A673 (cell line): ENCODE measurements around the gene TEX13B. TPM values are rescaled to one million over a fixed set of nuclear protein-coding genes. Genes with fewer than 3 reads are reported as not detected.

ENCODE experiments used
- BruUV-seq: library from RNA; stranded (reverse); fragments of 400-500 nt; replicated peaks from 2 replicates; lab custom pipeline; 2021; lab: Mats Ljungman, UMichigan
- CTCF ChIA-PET: fragments of 300-600 bp; sonication (Branson Sonifier 250); formaldehyde crosslinking; loops from one replicate; lab custom pipeline; 2022; ENCODE audit warnings: antibody characterized with exemption; lab: Charles Lee
- POLR2A ChIA-PET: fragments of 300-600 bp; sonication (Branson Sonifier 250); formaldehyde crosslinking; loops from one replicate; lab custom pipeline; 2022; ENCODE audit warnings: antibody characterized with exemption; ENCODE audit not compliant: low non-redundant PET; lab: Charles Lee
- DNase-seq: peaks from one replicate; pipeline ENCODE4 v3.0.0-alpha.2; 2015; ENCODE audit warnings: low spot score
- H3K27ac ChIP-seq: fragments of 200-600 bp; sonication (generic); 2 replicates; pipeline ENCODE4 v1.5.1; 2016; ENCODE audit warnings: mixed run types, low read depth, mild to moderate bottlenecking, mixed read lengths, antibody characterized with exemption, low read length; ENCODE audit not compliant: poor library complexity, severe bottlenecking
- H3K27me3 ChIP-seq: fragments of 200-600 bp; sonication (generic); replicated peaks from 2 replicates; pipeline ENCODE4 v1.6.1; 2017; ENCODE audit warnings: mixed run types, low read depth, mild to moderate bottlenecking, mixed read lengths, antibody characterized with exemption, low read length; ENCODE audit not compliant: insufficient read depth, poor library complexity
- H3K36me3 ChIP-seq: fragments of 200-600 bp; sonication (generic); 2 replicates; pipeline ENCODE4 v1.6.1; 2016; ENCODE audit warnings: mixed run types, mild to moderate bottlenecking, mixed read lengths, antibody characterized with exemption, low read length; ENCODE audit not compliant: insufficient read depth, poor library complexity, severe bottlenecking
- H3K4me1 ChIP-seq: fragments of 200-600 bp; sonication (generic); 2 replicates; pipeline ENCODE4 v1.6.1; 2017; ENCODE audit warnings: mixed run types, mild to moderate bottlenecking, mixed read lengths, antibody characterized with exemption, low read length; ENCODE audit not compliant: insufficient read depth, poor library complexity, severe bottlenecking
- H3K4me3 ChIP-seq: fragments of 200-600 bp; sonication (generic); 2 replicates; pipeline ENCODE4 v1.5.1; 2016; ENCODE audit warnings: low read depth, mixed run types, mild to moderate bottlenecking, mixed read lengths, low read length; ENCODE audit not compliant: poor library complexity, severe bottlenecking
- H3K9me3 ChIP-seq: fragments of 200-600 bp; sonication (generic); 2 replicates; pipeline ENCODE4 v1.6.1; 2016; ENCODE audit warnings: mixed run types, low read depth, mild to moderate bottlenecking, mixed read lengths, antibody characterized with exemption, low read length; ENCODE audit not compliant: poor library complexity, severe bottlenecking
- EZH2 ChIP-seq: fragments of 200-600 bp; sonication (generic); IDR thresholded peaks from 2 replicates; pipeline ENCODE4 v1.6.1; 2017; ENCODE audit warnings: borderline replicate concordance, low read depth, mild to moderate bottlenecking, mixed read lengths, antibody characterized with exemption, low read length; ENCODE audit not compliant: poor library complexity, severe bottlenecking
- intact Hi-C: fragments of 100-400 bp; cut with micrococcal nuclease; formaldehyde crosslinking; loops from one replicate; pipeline ENCODE4 v1.10.0; 2022; ENCODE audit not compliant: unreplicated experiment
- total RNA-seq: library from RNA; stranded (reverse); gene quantifications from 2 replicates; pipeline ENCODE4 v1.2.3, GENCODE V29; 2021
- TF ChIP-seq, protein P1 (sequence below): fragments of 300-800, 200-600 bp; sonication (generic); conservative IDR thresholded peaks from 2 replicates; pipeline ENCODE4 v1.5.1; 2017; ENCODE audit warnings: low read depth, mild to moderate bottlenecking, antibody characterized with exemption, low read length, moderate library complexity, mixed read lengths

The TEX13B gene
- total RNA-seq, 1 experiment from 2014 or later, result not detected

DNA sequence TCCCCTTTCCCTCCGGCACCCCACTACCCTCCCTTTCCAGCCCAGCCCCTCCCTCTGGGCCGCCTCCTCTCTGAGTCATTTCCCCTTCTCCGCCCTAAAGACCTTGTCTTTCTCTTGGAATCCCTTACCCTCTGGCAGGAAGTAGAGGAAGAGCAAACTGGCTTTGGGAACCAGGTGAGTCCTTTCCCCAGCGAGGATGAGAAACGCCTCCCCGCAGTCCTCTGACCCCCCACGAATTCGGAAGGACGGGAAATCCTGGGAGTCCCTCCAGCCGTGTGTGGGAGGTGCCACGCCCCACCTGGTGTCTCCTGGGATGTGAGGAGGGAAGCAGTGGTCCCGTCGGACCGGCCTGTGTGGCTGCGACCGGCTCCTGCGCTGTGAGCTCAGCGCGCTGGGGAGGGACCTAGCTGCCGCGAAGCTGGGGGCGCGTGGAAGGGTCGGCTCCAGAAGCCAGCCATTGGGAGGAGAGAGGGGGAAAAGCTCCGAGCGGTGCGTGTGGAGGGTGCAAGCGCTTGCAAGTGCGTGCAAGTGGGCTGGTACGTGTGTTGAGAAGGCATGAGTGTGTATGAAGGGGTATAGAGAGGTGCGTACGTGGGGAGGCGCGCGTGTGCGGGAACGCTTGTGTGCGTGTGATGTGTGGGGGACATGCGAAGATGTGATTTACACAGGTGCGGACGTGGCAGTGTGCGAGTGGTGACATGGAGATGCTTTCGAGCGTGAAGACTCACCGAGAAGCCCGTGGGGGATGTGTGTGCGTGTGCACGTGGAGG is 46.3 kb downstream of the TEX13B start:
- POLR2A ChIA-PET, result no interaction called here
- no peaks in the 10 kb centered on the region for H3K9me3 ChIP-seq
- no peaks in the 10 kb centered on the region for H3K27me3 ChIP-seq
- H3K36me3 ChIP-seq, result no peaks in the 10 kb centered on the region
- peak; percentile 3 for DNase-seq
- TF ChIP-seq, protein P1, sequence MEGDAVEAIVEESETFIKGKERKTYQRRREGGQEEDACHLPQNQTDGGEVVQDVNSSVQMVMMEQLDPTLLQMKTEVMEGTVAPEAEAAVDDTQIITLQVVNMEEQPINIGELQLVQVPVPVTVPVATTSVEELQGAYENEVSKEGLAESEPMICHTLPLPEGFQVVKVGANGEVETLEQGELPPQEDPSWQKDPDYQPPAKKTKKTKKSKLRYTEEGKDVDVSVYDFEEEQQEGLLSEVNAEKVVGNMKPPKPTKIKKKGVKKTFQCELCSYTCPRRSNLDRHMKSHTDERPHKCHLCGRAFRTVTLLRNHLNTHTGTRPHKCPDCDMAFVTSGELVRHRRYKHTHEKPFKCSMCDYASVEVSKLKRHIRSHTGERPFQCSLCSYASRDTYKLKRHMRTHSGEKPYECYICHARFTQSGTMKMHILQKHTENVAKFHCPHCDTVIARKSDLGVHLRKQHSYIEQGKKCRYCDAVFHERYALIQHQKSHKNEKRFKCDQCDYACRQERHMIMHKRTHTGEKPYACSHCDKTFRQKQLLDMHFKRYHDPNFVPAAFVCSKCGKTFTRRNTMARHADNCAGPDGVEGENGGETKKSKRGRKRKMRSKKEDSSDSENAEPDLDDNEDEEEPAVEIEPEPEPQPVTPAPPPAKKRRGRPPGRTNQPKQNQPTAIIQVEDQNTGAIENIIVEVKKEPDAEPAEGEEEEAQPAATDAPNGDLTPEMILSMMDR, result no peak
- TF ChIP-seq EZH2, result no peak
- CTCF ChIA-PET, result no interaction called here
- H3K4me3 ChIP-seq, result no peak overlapping the region
- intact Hi-C loops, result no loop called here
- no peaks in the 10 kb centered on the region for H3K4me1 ChIP-seq
- H3K27ac ChIP-seq, result no peak overlapping the region
- BruUV-seq, result no TSS peak

DNA sequence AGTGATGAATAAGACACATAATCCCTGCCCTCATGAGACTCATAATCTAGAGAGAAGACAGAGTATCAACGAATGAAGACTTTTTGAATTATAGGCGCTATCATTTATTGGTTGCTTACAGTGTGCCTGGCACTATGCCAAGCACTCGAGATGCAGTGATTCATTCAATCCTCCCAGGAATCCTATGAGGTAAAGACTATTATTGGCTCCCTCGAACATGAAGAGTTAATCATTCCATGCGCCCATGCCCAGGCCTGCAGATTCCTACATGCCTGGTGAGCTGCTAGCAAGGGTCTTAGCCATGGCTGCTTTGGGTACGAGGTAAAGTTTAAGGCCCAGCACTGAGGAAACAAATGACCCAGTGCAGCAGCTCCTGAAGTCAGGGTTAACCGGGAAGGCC is 47.0 kb downstream of the TEX13B start:
- H3K27ac ChIP-seq, result no peak overlapping the region
- DNase-seq, result peak; percentile 41
- intact Hi-C loops, result no loop called here
- TF ChIP-seq EZH2, result no peak
- TF ChIP-seq, protein P1, result no peak
- H3K4me1 ChIP-seq, result no peaks in the 10 kb centered on the region
- CTCF ChIA-PET, result no interaction called here
- no peaks in the 10 kb centered on the region for H3K36me3 ChIP-seq
- POLR2A ChIA-PET, result no interaction called here
- no peaks in the 10 kb centered on the region for H3K9me3 ChIP-seq
- no TSS peak for BruUV-seq
- no peaks in the 10 kb centered on the region for H3K27me3 ChIP-seq
- H3K4me3 ChIP-seq, result no peak overlapping the region

DNA sequence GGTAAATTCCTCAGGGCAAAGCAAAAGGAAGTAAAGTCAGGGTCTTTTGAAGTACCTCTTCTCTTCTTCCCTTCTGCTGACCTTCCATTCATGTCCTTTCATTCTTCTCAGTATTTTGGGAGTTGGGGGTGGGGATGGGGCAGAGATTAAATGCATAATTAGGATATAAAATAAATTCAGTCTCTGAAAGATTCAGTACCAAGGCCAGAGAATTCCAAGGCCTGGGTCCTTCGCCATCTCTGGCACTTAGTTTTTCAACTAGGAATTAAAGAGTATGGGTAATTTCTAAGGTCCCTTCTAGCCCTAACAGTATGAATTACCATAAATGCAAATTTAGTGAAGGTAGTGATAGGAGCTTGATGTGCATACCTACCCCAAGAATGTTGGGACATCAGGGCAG is 47.9 kb downstream of the TEX13B start:
- Histone ChIP-seq H3K4me3 (no peak overlapping the region), H3K27me3 (no peaks in the 10 kb centered on the region), H3K36me3 (no peaks in the 10 kb centered on the region), H3K9me3 (no peaks in the 10 kb centered on the region), H3K4me1 (no peaks in the 10 kb centered on the region), H3K27ac (no peak overlapping the region)
- CTCF ChIA-PET, result no interaction called here
- no peak for TF ChIP-seq EZH2
- TF ChIP-seq, protein P1, result no peak
- POLR2A ChIA-PET, result no interaction called here
- DNase-seq, result no peak
- BruUV-seq, result no TSS peak
- intact Hi-C loops, result no loop called here

Other genes with a start within 250 kb of the TEX13B start
- 10.6 and 11.1 TPM in 2 replicates for gene TSC22D3, start 206.6 kb downstream of the TEX13B start, total RNA-seq
- not detected in 2 replicates for gene NCBP2L, start 204.6 kb downstream of the TEX13B start, total RNA-seq
- gene MID2, start 156.5 kb downstream of the TEX13B start, total RNA-seq, result 0.43 and 0.48 TPM in 2 replicates
- not detected in 2 replicates for gene VSIG1, start 62.7 kb upstream of the TEX13B start, total RNA-seq
- gene PSMD10, start 109.2 kb upstream of the TEX13B start, total RNA-seq, result 49.6 and 52.0 TPM in 2 replicates
- 3.8 and 4.8 TPM in 2 replicates for gene ATG4A, start 109.4 kb upstream of the TEX13B start, total RNA-seq